Astrocyte of the spinal cord (primary cell): ENCODE results near the gene SLC46A2.

ENCODE experiments used
- DNase-seq: peaks from one replicate; pipeline ENCODE4 v3.0.0; 2011; ENCODE audit warnings: low read depth, low spot score
- H3K4me3 ChIP-seq: 2 replicates; pipeline ENCODE4 v1.5.1; 2011; ENCODE audit warnings: low read depth, mild to moderate bottlenecking, low read length, moderate library complexity
- CTCF ChIP-seq: IDR thresholded peaks from 2 replicates; pipeline ENCODE4 v1.5.1; 2012; ENCODE audit warnings: low read depth, mild to moderate bottlenecking, low read length, inconsistent platforms
- in situ Hi-C: cut with HindIII; loops from 2 replicates; pipeline ENCODE4 v1.10.0; 2017; ENCODE audit warnings: low sequenced_read_pairs

The SLC46A2 gene

DNA sequence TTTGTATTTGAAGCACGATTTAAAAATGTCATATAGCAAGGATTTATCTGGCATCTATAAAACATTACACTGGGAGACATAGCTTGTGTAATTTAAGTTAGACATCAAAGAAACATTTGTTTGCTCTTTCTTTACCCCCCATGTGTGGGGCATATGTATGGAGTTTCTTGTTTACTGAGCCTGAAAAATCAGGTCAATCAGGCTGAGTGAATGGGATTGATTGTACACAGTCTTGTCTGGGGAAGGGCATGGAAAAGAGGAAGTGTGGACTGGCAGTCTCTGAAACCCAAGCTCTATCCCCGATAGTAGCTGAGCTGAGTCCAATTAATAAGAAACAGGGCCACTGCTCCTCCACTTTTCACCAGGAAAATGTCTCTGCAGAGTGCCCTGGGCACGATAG lies 49.4 kb downstream of the SLC46A2 start:
- DNase-seq, result no peak
- no peak overlapping the region for H3K4me3 ChIP-seq
- in situ Hi-C loops, result no loop called here
- no peak for TF ChIP-seq CTCF

DNA sequence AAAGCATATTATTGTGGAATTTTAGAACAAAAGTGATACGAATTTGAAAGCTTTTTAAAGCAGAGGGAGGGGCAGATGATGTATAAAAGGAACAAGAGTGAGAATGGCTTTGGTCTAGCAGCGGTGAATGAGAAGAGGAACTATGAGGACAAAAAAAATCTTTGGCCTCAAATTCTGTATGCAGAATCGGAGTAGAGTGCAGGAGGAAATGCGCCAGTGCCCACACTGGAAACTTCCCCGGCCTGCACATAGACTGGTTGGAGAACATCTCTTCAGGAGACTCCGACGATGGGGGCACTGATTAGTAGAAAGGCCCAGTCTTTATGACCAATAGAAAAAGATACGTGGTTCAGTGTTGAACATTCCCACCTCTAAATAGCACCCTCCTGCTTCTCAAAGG lies 51.3 kb downstream of the SLC46A2 start:
- DNase-seq, result no peak
- no peak for TF ChIP-seq CTCF
- no peak overlapping the region for H3K4me3 ChIP-seq
- in situ Hi-C loops, result no loop called here

DNA sequence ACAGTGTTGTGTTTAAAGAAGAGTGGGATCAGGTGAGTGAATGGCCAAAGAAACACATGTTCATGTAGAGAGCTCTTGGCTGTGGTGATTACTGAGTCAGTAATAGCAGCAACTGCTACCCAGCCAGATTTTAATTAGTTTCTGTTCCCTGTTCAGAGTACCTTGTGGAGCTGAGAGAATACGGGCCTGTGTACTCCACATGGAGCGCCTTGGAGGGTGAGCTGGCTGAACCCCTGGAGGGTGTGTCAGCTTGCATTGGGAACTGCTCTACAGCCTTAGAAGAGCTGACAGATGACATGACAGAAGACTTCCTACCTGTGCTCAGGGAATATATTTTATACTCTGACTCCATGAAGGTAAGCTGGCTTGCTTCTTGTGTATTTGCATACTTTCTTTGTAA lies 52.3 kb downstream of the SLC46A2 start:
- TF ChIP-seq CTCF, result no peak
- in situ Hi-C loops, result no loop called here
- no peak overlapping the region for H3K4me3 ChIP-seq
- no peak for DNase-seq

- DNase-seq, result no peak
- TF ChIP-seq CTCF, result no peak
- in situ Hi-C loops, result no loop called here
- H3K4me3 ChIP-seq, result no peak overlapping the region
These were observed 54.3 kb downstream of the SLC46A2 start for GRCh38 chr9:112836394-112836793.

GRCh38 chr9:112833081-112833480 lies 57.6 kb downstream of the SLC46A2 start:
- in situ Hi-C loops, result no loop called here
- no peak for TF ChIP-seq CTCF
- no peak overlapping the region for H3K4me3 ChIP-seq
- no peak for DNase-seq

- no peak for TF ChIP-seq CTCF
- no peak overlapping the region for H3K4me3 ChIP-seq
- in situ Hi-C loops, result no loop called here
- DNase-seq, result no peak
These were observed 58.7 kb downstream of the SLC46A2 start for GRCh38 chr9:112831969-112832368.

DNA sequence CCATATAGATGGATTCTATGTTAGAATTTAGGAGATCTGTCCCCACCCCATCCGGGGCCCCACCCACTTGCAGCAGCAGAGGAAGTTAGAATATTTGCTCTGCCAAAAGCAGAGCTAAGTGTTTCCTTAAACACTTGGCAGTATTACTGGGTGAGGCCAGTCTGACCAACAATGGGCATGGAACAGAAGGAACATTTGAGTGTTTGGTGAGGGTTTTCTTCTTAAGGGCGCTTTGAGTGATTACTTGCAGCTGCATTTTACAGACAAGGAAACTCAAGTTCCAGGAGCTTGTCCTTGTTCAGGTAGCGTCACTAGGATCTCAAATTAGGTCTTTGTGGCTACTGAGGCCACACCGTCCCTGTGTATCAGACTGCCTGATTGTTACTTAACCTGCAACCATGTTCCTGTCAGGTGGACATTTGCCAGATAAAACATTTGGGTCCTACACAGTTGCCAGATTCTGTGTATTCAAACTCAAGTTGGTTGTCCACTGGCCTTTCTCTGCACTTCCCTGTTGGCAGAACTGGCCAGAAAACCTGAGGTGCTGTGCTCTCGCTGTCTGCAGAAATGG lies 59.3 kb downstream of the SLC46A2 start:
- peak; percentile 9 for DNase-seq
- no peak for TF ChIP-seq CTCF
- in situ Hi-C loops, result no loop called here
- no peak overlapping the region for H3K4me3 ChIP-seq
